ENCODE measurements around the gene FOXN1.

Gene FOXN1

DNA sequence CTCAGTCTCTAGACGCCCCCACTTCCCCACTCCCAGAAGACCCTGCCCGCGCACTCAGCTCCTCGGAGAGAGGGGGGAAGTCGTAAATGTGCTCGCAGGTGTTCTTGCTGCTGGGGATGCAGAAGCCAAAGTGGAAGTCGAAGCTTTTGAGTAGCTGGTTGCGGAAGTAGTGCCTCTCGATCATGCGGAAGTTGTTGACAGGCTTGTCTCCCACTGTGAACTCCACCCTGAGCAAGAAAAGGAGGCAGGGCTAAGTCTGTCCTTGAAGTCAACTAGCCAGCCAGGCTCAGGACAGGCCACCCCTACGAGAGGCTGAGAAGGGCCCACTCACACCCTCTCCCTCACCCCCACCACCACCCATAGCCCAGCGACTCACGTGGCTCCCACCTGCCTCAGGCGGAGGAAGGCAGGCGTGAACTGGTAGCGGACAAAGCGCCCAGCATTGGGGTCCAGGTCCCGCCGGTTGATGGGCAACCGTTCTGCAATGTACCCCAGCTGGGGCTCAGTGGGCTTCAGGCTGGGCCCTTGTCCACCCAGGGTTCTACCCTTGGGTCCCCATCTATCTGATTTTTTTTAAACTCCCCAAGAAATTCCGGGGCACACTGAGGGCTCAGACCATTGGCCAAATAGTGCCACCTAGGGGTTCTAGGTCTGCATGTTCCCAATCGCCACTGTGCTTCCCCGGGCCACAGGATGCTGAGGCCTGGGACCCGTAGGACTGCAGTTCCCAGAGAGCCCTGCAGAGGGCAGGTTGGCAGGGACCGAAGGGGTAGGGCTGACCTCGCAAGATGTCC lies 41.7 kb downstream of the FOXN1 start:
- no peak for DNase-seq (ENCODE audit: low read depth)

DNA sequence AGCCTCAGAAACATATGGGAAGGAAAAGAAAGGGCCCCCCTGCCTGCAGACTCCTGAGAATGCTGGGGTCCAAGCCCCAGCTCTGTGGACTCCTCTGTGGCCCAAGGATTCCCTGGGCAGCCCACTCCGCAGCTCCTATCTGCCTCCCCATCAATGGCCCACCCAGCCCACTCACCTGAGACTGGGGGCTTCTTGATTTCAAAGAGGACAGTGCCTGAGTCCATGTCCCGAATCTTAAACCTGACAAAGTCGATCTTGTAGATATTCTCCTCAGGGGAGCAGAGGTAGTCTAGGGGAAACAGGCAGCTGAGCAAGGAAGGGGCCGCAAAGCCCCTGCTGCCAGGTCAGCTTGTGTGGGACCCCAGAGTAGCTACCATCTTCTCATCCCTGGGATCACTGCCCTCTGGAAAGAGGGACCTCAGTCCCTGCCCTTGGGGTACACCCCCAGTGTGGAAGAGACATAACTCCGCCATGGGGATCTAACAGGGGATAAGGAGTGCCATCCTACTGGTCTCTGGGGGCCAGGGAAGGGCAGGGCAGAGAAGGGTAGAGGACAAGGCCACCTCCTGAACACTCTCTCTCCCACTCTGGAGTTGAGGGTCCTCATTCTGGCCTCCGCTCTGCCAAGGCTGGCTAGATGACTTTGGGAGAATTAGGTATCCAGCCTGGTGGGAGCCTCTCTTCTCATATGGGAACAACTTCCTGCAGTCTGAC lies 42.4 kb downstream of the FOXN1 start:
- DNase-seq (ENCODE audit: low read depth): no peak

DNA sequence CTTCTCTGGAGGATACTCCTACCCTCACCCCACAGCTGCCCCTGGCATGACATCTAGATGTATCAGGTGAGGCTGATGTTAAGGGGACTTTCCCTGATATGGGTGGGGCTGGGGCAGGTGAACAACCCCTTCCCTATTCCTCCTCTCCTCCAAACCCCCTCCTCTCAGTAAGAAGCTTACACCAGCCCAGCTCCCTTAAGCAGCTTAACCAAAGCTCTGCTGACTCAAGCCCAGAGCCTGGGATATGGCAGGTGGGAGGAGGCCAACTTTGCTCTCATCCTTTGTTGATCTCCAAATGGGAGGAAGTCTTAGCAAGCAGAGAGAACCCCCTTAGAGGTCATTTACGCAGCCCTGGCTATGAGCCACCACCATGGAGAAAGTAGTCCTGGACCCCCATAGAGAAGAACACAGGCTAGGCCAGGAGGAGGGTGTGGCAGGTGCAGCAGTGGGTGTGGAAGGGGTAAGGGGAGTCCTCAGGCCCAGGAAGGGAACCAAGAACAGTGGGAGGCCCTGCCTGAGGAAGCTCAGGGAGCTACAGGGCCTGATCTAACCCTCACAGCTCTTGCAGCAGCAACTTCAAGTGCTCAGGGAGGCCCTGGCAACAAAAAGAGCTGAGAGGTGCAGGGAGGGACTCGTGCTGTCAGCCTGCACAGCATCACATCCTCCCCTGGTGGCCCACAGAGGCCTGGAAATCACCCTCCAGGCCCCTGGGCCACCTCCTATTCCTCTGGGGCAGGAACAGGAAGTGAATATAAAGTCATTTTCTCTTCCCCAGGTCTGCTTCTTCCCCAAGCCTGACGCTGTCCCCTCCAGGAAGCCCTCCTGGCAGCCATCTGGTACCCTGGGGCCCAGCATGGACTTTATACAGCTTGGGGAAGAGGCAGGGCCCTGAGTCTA lies 43.3 kb downstream of the FOXN1 start:
- DNase-seq (ENCODE audit: low read depth): peak; percentile 66

DNA sequence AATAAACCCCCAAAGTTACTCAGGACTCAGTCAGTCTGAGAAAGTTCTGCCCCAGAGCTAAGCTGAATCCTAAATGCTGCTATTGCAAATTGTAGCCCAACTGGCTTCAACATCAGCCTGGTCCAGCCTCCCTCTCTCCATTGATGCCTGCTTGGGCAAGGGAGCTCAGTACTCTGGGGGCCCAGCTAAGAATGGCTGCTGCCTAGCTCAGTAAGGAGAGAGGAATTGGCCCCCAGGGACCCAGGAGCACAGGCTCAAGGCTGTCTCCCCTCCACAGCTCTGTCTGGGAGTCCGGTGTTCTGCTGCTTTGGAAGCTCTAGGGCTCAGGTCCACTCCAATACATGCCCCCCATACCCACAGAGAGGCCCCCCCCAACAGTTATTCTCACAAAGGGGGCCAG lies 44.7 kb downstream of the FOXN1 start:
- DNase-seq (ENCODE audit: low read depth): no peak

DNA sequence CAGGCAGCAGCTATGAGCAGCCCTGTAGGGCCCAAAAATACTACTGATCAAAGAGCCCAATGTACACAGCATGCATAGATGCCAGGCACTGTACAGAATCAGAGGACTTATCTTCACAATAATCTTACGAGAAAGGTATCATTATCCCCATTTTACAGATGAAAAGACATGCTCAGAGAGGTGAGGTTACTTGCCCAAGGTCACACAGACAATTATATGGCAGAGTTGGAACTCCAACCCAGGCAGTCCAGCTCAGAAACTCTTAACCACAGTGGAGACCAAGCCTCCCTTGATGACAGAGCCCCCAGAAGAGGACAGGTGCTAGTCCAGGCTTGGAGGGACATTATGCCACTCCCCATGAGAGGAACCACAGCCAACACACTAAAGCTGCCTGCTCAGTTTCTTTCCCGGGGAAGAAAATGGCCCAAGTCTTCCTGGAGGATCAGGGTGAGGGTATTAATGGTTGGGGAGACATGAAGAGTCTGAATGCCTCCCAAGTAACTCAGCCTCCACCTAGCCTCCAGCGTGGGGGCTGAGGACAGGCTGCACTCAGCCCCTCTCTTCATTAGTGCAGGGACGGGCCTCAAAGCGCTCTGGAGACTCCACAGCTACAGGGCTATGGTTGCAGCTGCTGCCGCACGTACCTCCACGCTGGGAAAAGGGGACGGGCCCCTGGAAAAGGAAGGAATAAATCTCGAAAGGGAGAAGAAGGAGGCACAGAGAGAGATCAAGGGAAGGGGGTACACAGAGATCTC lies 45.5 kb downstream of the FOXN1 start:
- no peak for DNase-seq (ENCODE audit: low read depth)

DNA sequence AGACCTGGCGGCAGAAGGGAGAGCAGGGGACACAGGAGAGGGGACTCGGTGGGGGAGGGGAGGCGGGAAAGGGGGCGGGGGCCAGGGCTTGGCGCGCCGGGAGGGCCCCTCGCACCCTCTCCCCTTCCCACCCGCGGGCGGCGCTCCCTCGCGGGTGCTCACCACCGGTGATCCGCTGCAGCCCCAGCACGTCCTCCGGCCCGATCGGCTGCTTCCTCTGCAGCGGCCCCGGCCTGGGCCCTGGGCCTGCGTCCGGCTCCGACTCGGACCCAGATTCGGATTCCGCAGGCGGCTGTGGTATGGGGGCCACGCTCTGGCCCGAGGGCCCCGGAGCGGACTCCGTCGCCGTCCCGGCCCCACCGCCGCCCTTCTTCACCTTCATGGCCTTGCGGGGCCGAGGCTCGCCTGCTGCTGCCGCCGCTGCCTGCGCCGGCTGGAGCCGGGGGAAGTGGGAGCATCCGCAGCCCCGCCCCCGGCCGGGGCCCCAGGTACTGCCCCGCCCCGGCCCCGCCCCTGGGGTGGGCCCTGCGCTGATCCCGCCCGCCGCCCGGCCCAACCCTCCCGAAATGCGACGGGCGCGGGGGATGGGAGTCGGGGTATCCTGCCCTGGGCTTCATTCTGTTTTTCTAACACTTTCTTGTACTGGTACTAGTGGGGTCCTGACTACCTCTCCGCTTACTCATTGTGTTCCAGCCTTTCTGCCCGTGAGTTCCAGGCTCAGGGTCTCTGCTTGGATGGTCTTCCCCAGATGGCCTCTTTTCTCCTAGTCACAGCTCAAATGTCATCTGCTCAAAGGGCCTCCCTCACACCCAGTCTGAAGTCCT lies 46.2 kb downstream of the FOXN1 start, which contains the start of gene UNC119:
Gene UNC119 (minus strand): TSS at position 449 of the 824 bp plus-strand sequence. CDS start 67 bp downstream, at position 382.
- DNase-seq (ENCODE audit: low read depth): peak; percentile 61

DNA sequence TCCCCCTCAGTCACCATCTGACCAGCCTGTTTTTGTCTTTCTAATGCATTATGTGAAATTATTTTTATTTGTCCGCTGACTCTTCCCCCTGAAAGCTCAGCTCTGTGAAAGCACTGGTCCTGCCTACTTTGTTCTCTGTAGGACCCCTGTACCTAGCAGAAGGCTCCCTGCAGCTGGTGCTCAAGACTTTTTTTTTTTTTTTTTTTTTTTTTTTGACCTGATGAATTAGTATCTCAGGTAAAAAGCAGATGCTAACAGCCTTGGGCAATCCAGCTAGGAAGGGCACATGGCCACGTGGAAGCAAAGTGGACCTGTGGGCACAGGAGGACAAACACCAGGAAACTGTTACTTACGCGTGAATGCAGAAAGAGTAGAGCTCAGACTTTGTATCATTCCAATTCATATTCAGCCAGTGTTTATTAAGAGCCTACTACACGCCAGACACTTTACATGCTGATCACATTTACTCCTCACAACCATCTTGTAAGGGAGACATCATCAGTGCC lies 46.9 kb downstream of the FOXN1 start:
- DNase-seq (ENCODE audit: low read depth): no peak

DNA sequence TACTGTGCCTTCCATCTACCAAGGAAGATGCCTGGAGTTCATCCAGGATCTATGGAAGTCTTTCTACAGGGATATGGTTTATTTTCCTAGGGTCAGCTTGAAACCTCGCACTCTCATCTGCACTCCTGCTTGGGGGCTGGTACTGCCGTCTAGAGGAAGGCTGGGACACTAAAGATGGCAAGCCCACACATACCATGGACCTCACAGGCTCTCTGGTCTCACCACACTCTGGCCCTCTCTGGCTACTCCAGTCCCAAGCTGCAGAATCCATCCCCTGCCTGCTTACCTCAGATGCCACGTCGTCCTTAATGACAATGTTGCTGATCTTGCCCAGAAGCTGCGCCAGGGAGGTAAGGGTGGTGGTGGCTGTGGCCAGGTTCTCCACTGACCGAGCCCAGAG lies 48.4 kb downstream of the FOXN1 start:
- no peak for DNase-seq (ENCODE audit: low read depth)

DNA sequence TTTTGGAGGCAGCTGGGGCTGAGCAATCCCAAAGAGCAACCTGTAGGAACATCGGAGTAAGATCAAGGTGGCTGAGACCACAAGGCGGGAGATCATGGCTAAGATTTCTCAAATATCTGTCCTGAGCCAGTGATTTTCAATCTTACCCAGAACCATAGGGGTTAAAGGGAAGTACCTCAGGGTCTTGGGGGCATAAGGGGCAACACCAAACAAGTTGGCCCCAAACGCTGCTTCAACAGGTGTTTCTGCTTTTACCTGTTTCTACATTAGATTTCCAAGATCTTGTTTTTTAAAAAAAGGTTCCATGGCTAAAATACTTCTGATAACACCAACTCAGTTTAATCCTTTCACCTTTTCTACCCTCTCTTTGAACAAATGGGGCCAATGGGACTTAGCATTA lies 48.9 kb downstream of the FOXN1 start:
- no peak for DNase-seq (ENCODE audit: low read depth)

DNA sequence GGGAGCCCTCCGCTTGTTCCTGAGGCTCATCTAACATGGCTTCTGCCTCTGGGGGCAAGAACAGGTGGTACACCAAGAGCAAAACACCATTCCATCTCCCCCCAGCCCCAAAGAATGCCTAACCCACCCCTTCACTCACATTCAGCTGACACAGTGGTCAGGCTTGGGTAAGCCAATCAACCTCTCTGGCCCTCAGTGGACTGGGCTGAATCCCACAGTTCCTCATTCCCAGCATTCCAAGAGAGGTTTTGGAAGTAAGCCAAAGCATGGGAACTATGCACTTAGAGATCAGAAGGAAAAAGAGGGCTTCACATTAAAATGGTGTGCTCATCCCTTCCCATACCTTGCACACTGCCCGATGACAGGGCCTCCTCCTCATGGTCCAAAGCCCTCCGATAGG lies 57.3 kb downstream of the FOXN1 start:
- DNase-seq (ENCODE audit: low read depth): no peak

DNA sequence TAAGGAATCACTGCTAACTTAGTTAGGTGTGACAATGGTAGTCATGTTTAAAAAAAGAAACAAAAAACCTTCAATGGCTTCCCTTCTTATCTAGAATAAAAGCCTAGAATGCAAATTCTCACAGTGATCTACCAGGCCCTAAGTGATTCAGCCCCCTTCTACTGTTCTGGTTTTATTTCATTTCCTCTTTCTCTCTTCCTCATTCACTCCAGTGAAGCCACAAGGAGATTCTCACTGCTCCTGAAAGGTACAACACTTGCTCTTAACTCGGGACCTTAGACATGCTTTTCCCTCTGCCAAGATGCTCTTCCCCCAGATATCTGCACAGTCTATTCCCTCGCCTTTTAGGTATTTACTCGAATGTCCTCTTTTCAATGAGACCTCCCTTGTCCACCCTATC lies 61.5 kb downstream of the FOXN1 start:
- no peak for DNase-seq (ENCODE audit: low read depth)

DNA sequence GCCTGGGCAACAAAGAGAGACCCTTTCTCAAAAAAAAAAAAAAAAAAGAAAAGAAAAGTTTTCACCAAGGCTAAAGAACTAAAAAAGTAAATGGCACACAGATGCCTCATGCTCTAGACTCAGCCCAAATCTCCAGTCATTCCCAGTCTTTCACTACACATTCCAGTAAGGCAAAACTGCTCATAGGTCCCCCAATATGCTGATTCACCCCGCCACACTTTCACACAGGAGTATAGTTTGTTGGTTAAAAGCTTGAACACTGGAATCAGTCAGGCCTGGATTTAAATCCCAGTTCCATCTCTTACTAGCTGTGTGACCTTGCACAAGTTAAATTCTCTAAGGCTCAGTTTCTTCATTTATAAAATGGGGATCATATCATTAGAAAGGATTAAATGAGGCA lies 63.3 kb downstream of the FOXN1 start:
- no peak for DNase-seq (ENCODE audit: low read depth)

DNA sequence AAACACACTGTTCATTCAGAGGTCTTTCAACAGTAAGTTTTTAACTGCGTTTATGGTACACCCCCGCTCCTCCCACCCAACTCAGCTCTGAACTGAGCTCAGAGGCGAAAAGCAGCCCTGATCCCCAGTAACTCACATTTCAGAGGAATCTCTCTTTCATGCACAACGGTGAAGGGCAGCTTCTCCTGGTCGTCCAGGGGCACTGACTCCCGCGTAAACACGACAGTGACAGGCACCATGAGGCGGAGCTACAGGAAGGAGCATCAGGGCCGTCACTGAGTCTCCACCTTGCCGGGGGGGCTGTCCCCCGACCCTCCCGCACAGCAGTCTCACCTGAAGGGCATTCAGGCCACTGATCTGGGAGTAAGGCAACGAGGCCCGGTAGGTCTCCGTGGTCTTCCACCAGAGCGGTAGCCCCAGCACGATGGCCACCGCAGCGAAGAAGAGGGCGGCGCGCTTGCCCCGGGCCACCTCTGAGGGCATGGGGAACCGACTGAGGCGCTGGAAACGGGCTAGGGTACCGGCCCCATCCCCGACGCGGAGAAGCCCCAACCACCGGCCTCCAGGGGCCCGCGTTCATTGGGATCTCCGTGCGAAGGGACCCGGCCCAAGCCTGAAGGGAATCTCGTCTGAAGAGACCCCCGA lies 64.7 kb downstream of the FOXN1 start:
- DNase-seq (ENCODE audit: low read depth): peak; percentile 39

DNA sequence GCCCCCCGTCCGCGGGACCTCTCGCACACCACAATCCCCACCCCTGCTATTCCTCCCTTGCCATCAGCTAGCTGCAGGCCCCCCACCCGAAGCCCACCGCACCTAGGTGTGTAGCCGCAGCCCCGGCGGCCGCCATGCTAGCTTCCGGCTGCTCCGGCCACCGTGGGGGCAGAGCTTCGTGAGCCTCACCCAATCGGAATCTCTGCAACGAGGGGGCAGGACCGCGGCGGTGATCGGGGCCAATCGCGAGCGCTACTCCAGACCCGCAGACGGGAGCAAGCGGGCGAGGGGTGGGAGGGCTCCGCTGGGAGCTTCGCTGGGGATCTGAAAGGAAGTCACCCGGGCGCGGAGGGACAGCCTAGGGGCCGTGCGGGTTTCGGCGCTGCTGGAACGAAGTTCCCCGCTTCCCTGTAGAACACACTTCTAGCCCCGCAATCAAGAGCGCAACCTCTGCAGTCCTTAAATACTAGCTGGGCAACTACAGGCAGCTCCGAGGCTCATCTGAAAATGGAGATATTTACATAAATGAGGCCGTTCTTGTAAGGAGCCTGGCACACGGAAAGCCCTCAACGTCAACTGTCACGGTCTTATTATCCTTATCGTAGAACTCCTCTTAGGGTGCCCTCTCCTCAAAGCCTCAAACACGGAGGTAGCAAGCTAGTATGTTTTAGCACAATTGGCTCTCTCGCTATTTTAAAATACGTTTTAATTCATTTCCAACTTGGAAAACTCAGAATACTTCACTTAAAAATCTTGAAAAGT lies 65.4 kb downstream of the FOXN1 start, which contains the start of gene PIGS:
Gene PIGS (minus strand): TSS at position 164 of the 762 bp plus-strand sequence. CDS start 28 bp downstream, at position 136.
- DNase-seq (ENCODE audit: low read depth): peak; percentile 87

DNA sequence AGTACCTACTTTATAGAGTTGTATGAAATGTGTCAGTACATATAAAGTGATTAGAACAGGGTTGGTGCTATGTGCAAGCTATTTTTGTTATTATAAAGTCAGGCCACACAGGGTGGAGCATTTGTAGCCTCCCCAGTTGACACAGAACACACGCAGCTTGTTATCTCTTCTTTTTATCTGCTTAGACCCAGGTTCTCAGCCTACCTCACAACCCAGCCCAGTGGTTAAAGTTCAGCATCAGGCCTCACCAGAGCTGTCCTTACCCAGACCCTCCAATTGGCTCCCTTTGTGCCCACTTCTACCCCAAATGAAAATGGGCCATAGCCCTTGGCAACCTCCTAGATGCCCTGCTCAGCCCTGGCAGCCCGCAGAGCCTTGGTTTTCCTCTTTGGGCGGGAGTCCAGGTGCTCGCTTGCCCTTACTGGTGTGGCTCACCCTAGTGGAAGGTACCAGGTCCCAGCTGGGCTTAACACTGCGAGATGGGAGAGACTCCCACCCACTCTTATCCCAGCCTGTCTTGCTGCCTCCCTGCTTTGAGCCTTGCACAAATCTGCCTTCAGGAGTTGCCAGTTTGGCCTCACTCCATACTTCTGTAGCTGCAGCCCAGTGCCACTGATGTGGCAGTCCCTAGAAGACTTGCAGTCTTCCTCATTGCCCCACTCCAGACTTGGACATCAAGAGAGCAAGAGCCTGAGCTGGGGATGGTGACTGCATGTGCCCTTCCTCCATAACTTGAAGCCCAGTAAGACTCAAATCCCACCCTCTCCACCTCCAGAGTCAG lies 66.3 kb downstream of the FOXN1 start:
- no peak for DNase-seq (ENCODE audit: low read depth)

DNA sequence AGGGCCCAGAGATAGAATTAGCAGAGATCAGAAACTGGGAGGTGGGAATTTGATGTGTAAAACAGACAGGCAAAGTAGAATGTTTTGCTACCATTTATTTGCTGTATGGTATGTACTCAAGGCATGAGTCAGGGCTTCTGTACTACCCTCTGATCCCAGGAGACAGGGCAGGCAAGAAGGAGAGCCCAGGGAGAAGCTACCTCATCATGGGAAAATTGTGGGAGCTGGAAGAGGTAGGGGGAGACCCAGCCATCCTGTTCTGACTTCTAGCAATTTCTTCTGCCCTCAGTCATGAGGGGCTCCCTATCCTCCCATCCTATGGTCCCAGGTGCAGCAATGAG lies 66.9 kb downstream of the FOXN1 start:
- no peak for DNase-seq (ENCODE audit: low read depth)

DNA sequence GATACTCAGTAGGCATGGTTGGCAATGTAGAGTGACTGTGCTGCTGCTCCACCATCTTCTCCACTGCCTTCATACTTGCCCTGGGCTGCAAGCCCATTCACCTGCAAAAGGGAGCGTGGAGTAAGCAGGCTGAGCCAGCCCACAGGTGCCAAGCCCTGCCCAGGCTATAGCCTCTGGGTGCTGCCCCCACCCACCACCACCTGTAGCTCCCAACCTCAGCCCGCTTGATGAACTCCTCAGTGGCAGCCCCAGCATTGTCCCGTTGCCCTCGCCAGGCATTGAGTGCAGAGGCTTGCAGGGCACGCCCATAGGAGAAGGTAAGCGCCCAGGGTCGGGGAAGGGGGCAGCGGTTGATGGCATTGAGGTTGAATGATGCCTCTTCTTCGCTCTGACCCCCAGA lies 67.4 kb downstream of the FOXN1 start:
- DNase-seq (ENCODE audit: low read depth): no peak

DNA sequence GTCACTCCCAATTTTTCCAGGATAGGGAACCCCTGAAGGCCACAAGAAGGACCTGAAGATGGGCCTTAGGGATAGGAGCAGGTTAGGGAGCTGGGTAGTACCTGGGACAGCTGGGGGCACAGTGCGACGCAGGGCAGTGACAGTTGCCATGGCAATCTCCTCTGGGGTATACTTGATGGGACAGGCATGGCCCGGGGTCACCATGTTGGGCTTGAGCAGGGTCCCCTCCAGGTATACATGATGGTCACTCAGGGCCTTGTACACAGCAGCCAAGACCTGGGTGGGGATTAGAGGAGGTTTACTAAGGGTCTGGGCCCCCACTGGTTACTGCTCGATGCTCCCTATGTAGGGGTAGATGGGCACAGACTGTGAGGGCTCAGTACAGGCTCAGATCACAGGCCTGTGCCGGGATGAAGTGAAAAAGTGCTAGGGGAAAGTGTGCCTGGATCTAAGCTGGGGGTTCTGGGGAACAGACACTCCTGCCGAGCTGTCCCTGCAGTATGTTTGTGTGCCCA lies 67.9 kb downstream of the FOXN1 start:
- no peak for DNase-seq (ENCODE audit: low read depth)
